Measurements from ENCODE around the gene CCDC85A. TPM values are rescaled to one million over a fixed set of nuclear protein-coding genes. Genes with fewer than 3 reads are reported as not detected.
A peak's percentile ranks its signal among the peaks of the same experiment; 100 is the strongest.

Gene CCDC85A
- total and polyA plus RNA-seq, 2 of the 4 experiments (the other 2 are of a cell fraction) = 1.1 to 2.2 TPM

- Histone ChIP-seq H3K27me3 (ENCODE audit: control insufficient read depth, insufficient read depth, low read length) (no peaks in the 10 kb centered on the region), H2BK120ac (ENCODE audit: low read depth, low read length) (no peak overlapping the region), H3K14ac (replicated peaks; ENCODE audit: low read depth, low read length) (no peak overlapping the region), H3K4me1 (ENCODE audit: control insufficient read depth, insufficient read depth, low read length) (no peaks in the 10 kb centered on the region), H4K8ac (ENCODE audit: low read depth in 2 of 2, low read length in 2 of 2) (no peak overlapping the region), H3K4me2 (ENCODE audit: low read depth, low read length) (no peak overlapping the region), H3K36me3 (ENCODE audit: control insufficient read depth, insufficient read depth, low read length) (no peaks in the 10 kb centered on the region), H4K91ac (ENCODE audit: insufficient read depth, low read depth, low read length) (no peak overlapping the region), H3K23ac (ENCODE audit: low read depth, low read length) (no peak overlapping the region), H3K9ac (ENCODE audit: low read depth, low read length) (no peak overlapping the region), H2BK20ac (ENCODE audit: low read depth, low read length) (no peak overlapping the region), H2AK5ac (ENCODE audit: low read depth, low read length) (no peak overlapping the region), H3K27ac (ENCODE audit: insufficient read depth, low read length) (no peak overlapping the region), H3K9me1 (ENCODE audit: insufficient read depth, low read length) (no peaks in the 10 kb centered on the region), H4K20me1 (ENCODE audit: insufficient read depth, low read length) (no peaks in the 10 kb centered on the region), H3K4ac (ENCODE audit: low read depth, low read length) (no peak overlapping the region), H2BK15ac (ENCODE audit: low read depth, low read length) (no peak overlapping the region), H4K5ac (ENCODE audit: low read depth, low read length) (no peak overlapping the region), H3K18ac (ENCODE audit: low read depth, low read length) (no peak overlapping the region), H2AFZ (replicated peaks; ENCODE audit: low read length, poor library complexity) (no peak overlapping the region), H2AK9ac (replicated peaks; ENCODE audit: low read depth, low read length, poor library complexity) (no peak overlapping the region), H3K56ac (ENCODE audit: extremely low read depth, insufficient read depth, low read length) (no peak overlapping the region), H2BK5ac (ENCODE audit: low read depth, low read length, poor library complexity, severe bottlenecking) (peak overlapping the region; percentile 39), H3K79me1 (ENCODE audit: low read depth in 1 of 2, low read length in 2 of 2) (no peaks in the 10 kb centered on the region), H3K9me3 (ENCODE audit: control insufficient read depth, insufficient read depth, low read length) (no peaks in the 10 kb centered on the region), H3K4me3 (ENCODE audit: insufficient read depth, low read depth, low read length) (no peak overlapping the region)
- ATAC-seq (ENCODE audit: low read depth) = no peak
- intact Hi-C loops (cut with micrococcal nuclease) = no loop called here
- 20% methylated on average over 1 of the region's 3 CpGs; no CpG with 5 or more reads in 1 of the 2 experiments for WGBS, 2 experiments (ENCODE audit: extremely low coverage in 2 of 2, insufficient read length in 1 of 2)
- no TSS peak for BruUV-seq (replicated peaks)
- in situ Hi-C loops (cut with MboI; ENCODE audit: low sequenced_read_pairs) = no loop called here
- DNase-seq = no peak
- ChIA-PET CTCF (no interaction called here), POLR2A (ENCODE audit: unreplicated experiment) (no interaction called here)
- dilution Hi-C loops (cut with HindIII; ENCODE audit: low sequenced_read_pairs, unreplicated experiment) = no loop called here
- no peak for TF ChIP-seq NFE2L2 (IDR thresholded peaks at IDR 0.05; ENCODE audit: low read depth, low read length)
- TF ChIP-seq FOS (IDR thresholded peaks at IDR 0.05; ENCODE audit: low read depth, low read length) = no peak
- no peak for TF ChIP-seq RAD21 (IDR thresholded peaks at IDR 0.05; ENCODE audit: low read length)
- no peak for TF ChIP-seq POLR2A (IDR thresholded peaks at IDR 0.05; ENCODE audit: low read depth, low read length)
These were observed 18.8 kb downstream of the CCDC85A start for GRCh38 chr2:56202381-56203121.

Data from IMR-90 (cell line).